ENCODE data around the gene AADACL4.

Gene AADACL4

GRCh38 chr1:12690156-12690555 is 46.3 kb downstream of the AADACL4 start:
- no peak overlapping the region for H2BK15ac ChIP-seq (ENCODE audit: low read depth, poor library complexity, severe bottlenecking)
- H3K79me1 ChIP-seq (replicated peaks; ENCODE audit: low read length, poor library complexity, severe bottlenecking): no peaks in the 10 kb centered on the region
- H3K18ac ChIP-seq (ENCODE audit: low read depth in 1 of 2, low read length in 2 of 2): no peak overlapping the region
- H4K91ac ChIP-seq (ENCODE audit: low read length): no peak overlapping the region
- no peak overlapping the region for H3K4ac ChIP-seq (ENCODE audit: low read depth in 1 of 2, low read length in 2 of 2)
- no peak overlapping the region for H2BK120ac ChIP-seq (ENCODE audit: low read depth, low read length)
- H3K23ac ChIP-seq (ENCODE audit: low read length in 2 of 2): no peak overlapping the region
- WGBS: 67% methylated on average over 2 of the region's 2 CpGs
- H3K4me2 ChIP-seq (ENCODE audit: low read length, poor library complexity, severe bottlenecking): no peak overlapping the region
- no peak overlapping the region for H2AK5ac ChIP-seq (ENCODE audit: low read length, severe bottlenecking)
- H2AFZ ChIP-seq (ENCODE audit: low read depth, low read length): no peak overlapping the region
- no peak overlapping the region for H3K14ac ChIP-seq (ENCODE audit: low read length in 2 of 2)
- no peak overlapping the region for H4K8ac ChIP-seq (ENCODE audit: low read length)
- no peak overlapping the region for H3K9ac ChIP-seq (ENCODE audit: low read length)
- no peak overlapping the region for H2BK12ac ChIP-seq (ENCODE audit: low read length in 2 of 2)
- H2BK5ac ChIP-seq (ENCODE audit: low read depth, low read length, poor library complexity, severe bottlenecking): no peak overlapping the region
- no peak overlapping the region for H3K4me3 ChIP-seq (ENCODE audit: insufficient read depth in 1 of 2, low read depth in 1 of 2, low read length in 2 of 2)
- H3K4me1 ChIP-seq (ENCODE audit: control insufficient read depth, insufficient read depth, low read depth, low read length): no peaks in the 10 kb centered on the region
- H3K9me3 ChIP-seq (ENCODE audit: control insufficient read depth, low read length): no peaks in the 10 kb centered on the region
- DNase-seq: no peak
- no peak overlapping the region for H3K27ac ChIP-seq (ENCODE audit: low read length, poor library complexity, severe bottlenecking)
- peaks cover 0 to under 1% of the 10 kb centered on the region in 2 experiments for H3K27me3 ChIP-seq (ENCODE audit: control insufficient read depth in 1 of 2, insufficient read depth in 1 of 2, low read length in 2 of 2)
- no peaks in the 10 kb centered on the region for H3K36me3 ChIP-seq (ENCODE audit: control insufficient read depth in 1 of 2, insufficient read depth in 2 of 2, low read depth in 1 of 2, low read length in 2 of 2)

GRCh38 chr1:12692967-12693782 is 49.3 kb downstream of the AADACL4 start:
- Histone ChIP-seq H3K9me3 (ENCODE audit: control insufficient read depth, low read length) (no peaks in the 10 kb centered on the region), H2BK15ac (ENCODE audit: low read depth, poor library complexity, severe bottlenecking) (no peak overlapping the region), H3K18ac (ENCODE audit: low read depth in 1 of 2, low read length in 2 of 2) (no peak overlapping the region), H2BK120ac (ENCODE audit: low read depth, low read length) (no peak overlapping the region), H2BK5ac (ENCODE audit: low read depth, low read length, poor library complexity, severe bottlenecking) (no peak overlapping the region), H4K91ac (ENCODE audit: low read length) (no peak overlapping the region), H3K14ac (ENCODE audit: low read length in 2 of 2) (no peak overlapping the region), H2AFZ (ENCODE audit: low read depth, low read length) (no peak overlapping the region), H3K4me2 (ENCODE audit: low read length, poor library complexity, severe bottlenecking) (no peak overlapping the region), H3K4me3 (ENCODE audit: insufficient read depth in 1 of 2, low read depth in 1 of 2, low read length in 2 of 2) (no peak overlapping the region), H3K4ac (ENCODE audit: low read depth in 1 of 2, low read length in 2 of 2) (no peak overlapping the region), H3K27ac (ENCODE audit: low read length, poor library complexity, severe bottlenecking) (no peak overlapping the region), H3K27me3 (ENCODE audit: control insufficient read depth in 1 of 2, insufficient read depth in 1 of 2, low read length in 2 of 2) (no peaks in the 10 kb centered on the region), H4K8ac (ENCODE audit: low read length) (no peak overlapping the region), H2AK5ac (ENCODE audit: low read length, severe bottlenecking) (no peak overlapping the region), H3K4me1 (ENCODE audit: control insufficient read depth, insufficient read depth, low read depth, low read length) (no peaks in the 10 kb centered on the region), H3K23ac (ENCODE audit: low read length in 2 of 2) (no peak overlapping the region), H3K79me1 (replicated peaks; ENCODE audit: low read length, poor library complexity, severe bottlenecking) (no peaks in the 10 kb centered on the region), H3K9ac (ENCODE audit: low read length) (no peak overlapping the region), H2BK12ac (ENCODE audit: low read length in 2 of 2) (no peak overlapping the region), H3K36me3 (ENCODE audit: control insufficient read depth in 1 of 2, insufficient read depth in 2 of 2, low read depth in 1 of 2, low read length in 2 of 2) (no peaks in the 10 kb centered on the region)
- DNase-seq: no peak
- 61% methylated on average over 10 of the region's 10 CpGs for WGBS

- Histone ChIP-seq H3K27ac (ENCODE audit: low read length, poor library complexity, severe bottlenecking) (no peak overlapping the region), H2AK5ac (ENCODE audit: low read length, severe bottlenecking) (no peak overlapping the region), H2AFZ (ENCODE audit: low read depth, low read length) (no peak overlapping the region), H2BK120ac (ENCODE audit: low read depth, low read length) (no peak overlapping the region), H3K23ac (ENCODE audit: low read length in 2 of 2) (no peak overlapping the region), H2BK15ac (ENCODE audit: low read depth, poor library complexity, severe bottlenecking) (no peak overlapping the region), H2BK5ac (ENCODE audit: low read depth, low read length, poor library complexity, severe bottlenecking) (no peak overlapping the region), H3K14ac (ENCODE audit: low read length in 2 of 2) (no peak overlapping the region), H3K36me3 (ENCODE audit: control insufficient read depth in 1 of 2, insufficient read depth in 2 of 2, low read depth in 1 of 2, low read length in 2 of 2) (no peaks in the 10 kb centered on the region), H2BK12ac (ENCODE audit: low read length in 2 of 2) (no peak overlapping the region), H3K18ac (ENCODE audit: low read depth in 1 of 2, low read length in 2 of 2) (no peak overlapping the region), H3K79me1 (replicated peaks; ENCODE audit: low read length, poor library complexity, severe bottlenecking) (no peaks in the 10 kb centered on the region), H3K4ac (ENCODE audit: low read depth in 1 of 2, low read length in 2 of 2) (no peak overlapping the region), H3K9ac (ENCODE audit: low read length) (no peak overlapping the region), H4K8ac (ENCODE audit: low read length) (no peak overlapping the region), H3K9me3 (ENCODE audit: control insufficient read depth, low read length) (no peaks in the 10 kb centered on the region), H3K4me1 (ENCODE audit: control insufficient read depth, insufficient read depth, low read depth, low read length) (no peaks in the 10 kb centered on the region), H3K4me2 (ENCODE audit: low read length, poor library complexity, severe bottlenecking) (no peak overlapping the region), H3K27me3 (ENCODE audit: control insufficient read depth in 1 of 2, insufficient read depth in 1 of 2, low read length in 2 of 2) (no peaks in the 10 kb centered on the region), H3K4me3 (ENCODE audit: insufficient read depth in 1 of 2, low read depth in 1 of 2, low read length in 2 of 2) (no peak overlapping the region), H4K91ac (ENCODE audit: low read length) (no peak overlapping the region)
- DNase-seq: no peak
- WGBS: 60% methylated on average over 2 of the region's 3 CpGs
These were observed 52.8 kb downstream of the AADACL4 start for GRCh38 chr1:12696658-12697057.

- Histone ChIP-seq H3K4me3 (ENCODE audit: insufficient read depth in 1 of 2, low read depth in 1 of 2, low read length in 2 of 2) (no peak overlapping the region), H4K91ac (ENCODE audit: low read length) (no peak overlapping the region), H3K36me3 (ENCODE audit: control insufficient read depth in 1 of 2, insufficient read depth in 2 of 2, low read depth in 1 of 2, low read length in 2 of 2) (no peaks in the 10 kb centered on the region), H3K4ac (ENCODE audit: low read depth in 1 of 2, low read length in 2 of 2) (no peak overlapping the region), H3K4me1 (ENCODE audit: control insufficient read depth, insufficient read depth, low read depth, low read length) (no peaks in the 10 kb centered on the region), H3K4me2 (ENCODE audit: low read length, poor library complexity, severe bottlenecking) (no peak overlapping the region), H3K27me3 (ENCODE audit: control insufficient read depth in 1 of 2, insufficient read depth in 1 of 2, low read length in 2 of 2) (no peaks in the 10 kb centered on the region), H3K9me3 (ENCODE audit: control insufficient read depth, low read length) (no peaks in the 10 kb centered on the region), H4K8ac (ENCODE audit: low read length) (no peak overlapping the region), H3K18ac (ENCODE audit: low read depth in 1 of 2, low read length in 2 of 2) (no peak overlapping the region), H3K14ac (ENCODE audit: low read length in 2 of 2) (no peak overlapping the region), H2BK15ac (ENCODE audit: low read depth, poor library complexity, severe bottlenecking) (no peak overlapping the region), H2AFZ (ENCODE audit: low read depth, low read length) (no peak overlapping the region), H3K79me1 (replicated peaks; ENCODE audit: low read length, poor library complexity, severe bottlenecking) (no peaks in the 10 kb centered on the region), H3K23ac (ENCODE audit: low read length in 2 of 2) (no peak overlapping the region), H2BK120ac (ENCODE audit: low read depth, low read length) (no peak overlapping the region), H3K27ac (ENCODE audit: low read length, poor library complexity, severe bottlenecking) (no peak overlapping the region), H2BK5ac (ENCODE audit: low read depth, low read length, poor library complexity, severe bottlenecking) (no peak overlapping the region), H2AK5ac (ENCODE audit: low read length, severe bottlenecking) (no peak overlapping the region), H3K9ac (ENCODE audit: low read length) (no peak overlapping the region), H2BK12ac (ENCODE audit: low read length in 2 of 2) (no peak overlapping the region)
- DNase-seq: no peak
- 93% methylated on average over 2 of the region's 3 CpGs for WGBS
These were observed 53.5 kb downstream of the AADACL4 start for GRCh38 chr1:12697397-12697796.

Measured in mesenchymal stem cell (in vitro differentiated cells and primary cell).